ENCODE measurements around the gene KMT5B. TPM values are rescaled to one million over a fixed set of nuclear protein-coding genes. Genes with fewer than 3 reads are reported as not detected.

The KMT5B gene
- total and polyA plus RNA-seq, 2 experiments from 2014 or later, result 26.4 to 31.0 TPM

Other genes starting within 250 kb of the KMT5B start
- gene UNC93B1, start 209.2 kb downstream of the KMT5B start, total RNA-seq (2014; rRNA removed; shearing (Covaris generic)), result 28.0 and 34.4 TPM in 2 replicates
- gene UNC93B1, start 209.2 kb downstream of the KMT5B start, polyA plus RNA-seq (2016; fragmentation: Nextera tagmentation; extraction: Ambion mirVana), result 15.7 and 16.2 TPM in 2 replicates
- not detected in 2 replicates for gene ALDH3B1, start 203.0 kb downstream of the KMT5B start, total RNA-seq (2014; rRNA removed; shearing (Covaris generic))
- 0.17 and 0.52 TPM in 2 replicates for gene ALDH3B1, start 203.0 kb downstream of the KMT5B start, polyA plus RNA-seq (2016; fragmentation: Nextera tagmentation; extraction: Ambion mirVana)
- 157 and 175 TPM in 2 replicates for gene NDUFS8, start 182.6 kb downstream of the KMT5B start, total RNA-seq (2014; rRNA removed; shearing (Covaris generic))
- gene NDUFS8, start 182.6 kb downstream of the KMT5B start, polyA plus RNA-seq (2016; fragmentation: Nextera tagmentation; extraction: Ambion mirVana), result 304 and 308 TPM in 2 replicates
- 31.2 and 40.4 TPM in 2 replicates for gene TCIRG1, start 174.3 kb downstream of the KMT5B start, total RNA-seq (2014; rRNA removed; shearing (Covaris generic))
- 18.5 and 20.4 TPM in 2 replicates for gene TCIRG1, start 174.3 kb downstream of the KMT5B start, polyA plus RNA-seq (2016; fragmentation: Nextera tagmentation; extraction: Ambion mirVana)
- gene CHKA, start 91.9 kb downstream of the KMT5B start, total RNA-seq (2014; rRNA removed; shearing (Covaris generic)), result 92.5 and 94.4 TPM in 2 replicates
- gene CHKA, start 91.9 kb downstream of the KMT5B start, polyA plus RNA-seq (2016; fragmentation: Nextera tagmentation; extraction: Ambion mirVana), result 37.1 and 40.1 TPM in 2 replicates
- 45.2 and 57.5 TPM in 2 replicates for gene C11orf24, start 58.7 kb upstream of the KMT5B start, total RNA-seq (2014; rRNA removed; shearing (Covaris generic))
- 49.8 and 50.7 TPM in 2 replicates for gene C11orf24, start 58.7 kb upstream of the KMT5B start, polyA plus RNA-seq (2016; fragmentation: Nextera tagmentation; extraction: Ambion mirVana)
- gene LRP5, start 99.3 kb upstream of the KMT5B start, total RNA-seq (2014; rRNA removed; shearing (Covaris generic)), result 35.1 and 51.1 TPM in 2 replicates
- gene LRP5, start 99.3 kb upstream of the KMT5B start, polyA plus RNA-seq (2016; fragmentation: Nextera tagmentation; extraction: Ambion mirVana), result 26.9 and 38.3 TPM in 2 replicates
- gene PPP6R3, start 247.5 kb upstream of the KMT5B start, total RNA-seq (2014; rRNA removed; shearing (Covaris generic)), result 220 and 268 TPM in 2 replicates
- gene PPP6R3, start 247.5 kb upstream of the KMT5B start, polyA plus RNA-seq (2016; fragmentation: Nextera tagmentation; extraction: Ambion mirVana), result 138 and 170 TPM in 2 replicates